ENCODE data around the gene DHDDS.

GRCh38 chr1:26388791-26389445, 43.2 kb upstream of the DHDDS start:
- no peak for TF ChIP-seq EP300 (conservative IDR thresholded peaks at IDR 0.05; ENCODE audit: poor library complexity, severe bottlenecking)
- TF ChIP-seq CTCF (IDR thresholded peaks at IDR 0.05; ENCODE audit: poor library complexity, severe bottlenecking): no peak
- no peak for TF ChIP-seq REST (IDR thresholded peaks at IDR 0.05; ENCODE audit: borderline replicate concordance)
- TF ChIP-seq EZH2 (IDR thresholded peaks at IDR 0.05; ENCODE audit: borderline replicate concordance, insufficient read depth, low read length, poor library complexity, severe bottlenecking): no peak
- no peak for TF ChIP-seq TAF1 (IDR thresholded peaks at IDR 0.05; ENCODE audit: low read depth)
- no peak for TF ChIP-seq RAD21 (conservative IDR thresholded peaks at IDR 0.05)
- no peak for TF ChIP-seq MXI1 (conservative IDR thresholded peaks at IDR 0.05; ENCODE audit: poor library complexity, severe bottlenecking)
